CD4-positive, alpha-beta T cell treated with Interleukin-15 for 1 hour (primary cell): ENCODE results near the gene TANK.
"Not testable (repeated sequence)": the region's sequence is repeated elsewhere in the genome, so short reads cannot be mapped to it uniquely, and the experiment has no call there.

Experiments
- DNase-seq: peaks from one replicate; pipeline ENCODE4 v3.0.0-alpha.2; 2020

The TANK gene

GRCh38 chr2:161170377-161170776, 10.1 kb downstream of the TANK start:
- no peak for DNase-seq

- DNase-seq: no peak
These were observed 11.0 kb downstream of the TANK start for GRCh38 chr2:161170958-161171932.

GRCh38 chr2:161172901-161173540, 12.8 kb downstream of the TANK start:
- DNase-seq: no peak

GRCh38 chr2:161173541-161174194, 13.4 kb downstream of the TANK start:
- DNase-seq: no peak

- no peak for DNase-seq
These were observed 17.7 kb downstream of the TANK start for GRCh38 chr2:161177969-161178368.

- DNase-seq: no peak
These were observed 18.5 kb downstream of the TANK start for GRCh38 chr2:161178756-161179155.

GRCh38 chr2:161190050-161190449, 29.8 kb downstream of the TANK start:
- no peak for DNase-seq

- DNase-seq: not testable (repeated sequence)
These were observed 35.4 kb downstream of the TANK start for GRCh38 chr2:161195602-161196001.

GRCh38 chr2:161199912-161200701, 39.9 kb downstream of the TANK start:
- no peak for DNase-seq

- no peak for DNase-seq
These were observed 44.6 kb downstream of the TANK start for GRCh38 chr2:161204846-161205245.

GRCh38 chr2:161206471-161207032, 46.3 kb downstream of the TANK start:
- no peak for DNase-seq

- no peak for DNase-seq
These were observed 47.7 kb downstream of the TANK start for GRCh38 chr2:161207941-161208340.

GRCh38 chr2:161208527-161209139, 48.4 kb downstream of the TANK start:
- no peak for DNase-seq

- no peak for DNase-seq
These were observed 49.7 kb downstream of the TANK start for GRCh38 chr2:161209902-161210301.

- DNase-seq: no peak
These were observed 57.5 kb downstream of the TANK start for GRCh38 chr2:161217597-161218185.

- no peak for DNase-seq
These were observed 59.0 kb downstream of the TANK start for GRCh38 chr2:161219211-161219610.

- no peak for DNase-seq
These were observed 63.0 kb downstream of the TANK start for GRCh38 chr2:161223139-161223732.

- DNase-seq: no peak
These were observed 68.4 kb downstream of the TANK start for GRCh38 chr2:161228511-161229240.

- DNase-seq: no peak
These were observed 70.7 kb downstream of the TANK start for GRCh38 chr2:161230959-161231358.

- DNase-seq: no peak
These were observed 72.3 kb downstream of the TANK start for GRCh38 chr2:161232571-161232970.
